ENCODE data around the gene KCNAB2.

The KCNAB2 gene

DNA sequence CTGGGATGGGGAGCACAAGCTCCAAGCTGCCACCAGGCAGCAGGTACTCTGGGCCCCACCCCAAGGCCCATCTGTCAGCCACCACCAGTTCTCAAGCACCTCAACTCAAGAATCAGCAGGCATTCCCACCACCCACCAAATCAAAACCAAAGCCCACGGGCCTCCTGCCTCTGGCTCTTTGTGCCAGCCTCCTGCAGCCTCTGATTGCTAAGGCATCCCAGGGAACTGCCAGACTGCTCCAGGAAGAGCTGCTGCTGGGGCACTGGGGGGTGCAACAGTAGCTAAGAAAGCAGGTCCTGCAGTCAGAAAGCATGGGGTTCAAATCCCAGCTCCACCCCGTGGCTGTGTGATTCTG, 99.7 kb downstream of the KCNAB2 start:
- DNase-seq = no peak

- DNase-seq = no peak
These were observed 100.2 kb downstream of the KCNAB2 start for GRCh38 chr1:6145864-6146410.

DNA sequence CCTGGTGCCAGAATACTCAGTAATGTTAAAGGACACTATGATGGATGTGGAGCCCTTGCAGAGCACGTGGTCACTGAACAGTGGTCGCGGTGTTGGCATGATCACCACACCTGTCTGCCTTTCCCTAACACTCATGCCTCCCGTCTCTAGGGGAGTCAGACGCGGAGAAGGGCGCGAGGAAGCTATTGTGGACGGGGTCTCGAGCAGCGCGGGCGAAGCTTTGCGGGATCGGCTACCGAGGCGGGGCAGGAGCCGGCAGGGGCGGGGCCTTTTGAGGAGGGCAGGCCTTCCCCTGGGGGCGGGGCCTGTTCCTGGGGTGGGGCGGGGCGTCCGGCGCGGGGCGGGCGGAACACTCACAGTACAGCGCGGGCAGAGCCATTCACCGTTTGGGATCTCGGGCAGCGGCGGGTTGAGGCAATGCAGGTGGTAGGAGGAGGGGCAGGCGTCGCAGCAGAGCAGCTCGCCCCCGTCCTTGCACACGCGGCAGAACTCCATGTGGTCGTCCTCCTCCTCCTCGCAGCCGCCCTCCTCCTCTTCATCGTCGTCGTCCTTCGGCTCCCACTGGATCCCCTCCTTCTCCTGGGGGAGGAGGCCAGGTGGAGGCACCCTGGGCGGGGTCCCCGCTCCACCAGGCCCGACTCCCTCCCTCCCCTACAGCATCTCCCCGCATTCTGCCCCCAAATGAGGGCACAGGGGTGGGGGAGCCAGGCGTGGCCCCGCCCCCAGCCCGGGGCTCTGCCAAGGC, 103.0 kb downstream of the KCNAB2 start:
- DNase-seq = peak in 13 of 51 donors; percentile 6 to 37 (median 23)

DNA sequence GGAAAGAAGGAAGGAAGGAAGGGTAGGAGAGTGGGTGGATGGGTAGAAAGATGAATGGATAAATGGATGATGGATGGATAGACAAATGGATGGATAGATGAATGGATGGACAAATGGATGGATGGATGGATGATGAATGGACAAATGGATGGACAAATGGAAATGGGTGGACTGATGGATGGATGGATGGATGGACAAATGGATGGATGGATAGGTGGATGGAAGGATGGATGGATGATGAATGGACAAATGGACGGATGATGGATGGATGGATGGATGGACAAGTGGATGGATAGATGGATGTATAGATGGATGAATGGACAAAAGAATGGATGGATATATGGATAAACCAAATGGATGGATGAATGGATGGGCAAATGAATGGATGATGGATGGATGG, 103.9 kb downstream of the KCNAB2 start:
- DNase-seq = no peak

- no peak for DNase-seq
These were observed 104.6 kb downstream of the KCNAB2 start for GRCh38 chr1:6150006-6150938.
